SH-SY5Y (cell line): Measurements from ENCODE around the gene LNPEP.

ENCODE experiments used
- GATA2 ChIP-seq: IDR thresholded peaks from 2 replicates; pipeline ENCODE4 v1.6.1; 2011; ENCODE audit warnings: mild to moderate bottlenecking, low read depth, low read length
- GATA3 ChIP-seq: IDR thresholded peaks from 2 replicates; pipeline ENCODE4 v1.6.1; 2011; ENCODE audit warnings: low read depth, mild to moderate bottlenecking, low read length, moderate library complexity

- TF ChIP-seq GATA3 (no peak), GATA2 (no peak)
Observed at GRCh38 chr5:96986450-96986849, 50.6 kb downstream of the LNPEP start.
